Uterus (tissue), 4 donors: Measurements from ENCODE around the gene MAPK8IP1. TPM values are rescaled to one million over a fixed set of nuclear protein-coding genes. Genes with fewer than 3 reads are reported as not detected.

Experiments used
- DNase-seq, 2 donors: peaks; one replicate each; pipeline ENCODE4 v3.0.0-alpha.2; 2019 to 2020
- H3K27ac ChIP-seq, 2 donors: fragments of 200-600 bp; sonication (generic); 1 replicate in 1 of 2; 2 replicates in 1 of 2; pipeline ENCODE4 v1.5.1; 2016 to 2018
- H3K27me3 ChIP-seq, 2 donors: fragments of 200-600 bp; sonication (generic); one replicate each; pipeline ENCODE4 v1.5.1; 2018 to 2019; ENCODE audit warnings: control low read depth in 1 of 2
- H3K36me3 ChIP-seq, 2 donors: fragments of 200-600 bp; sonication (generic); one replicate each; pipeline ENCODE4 v1.5.1; 2019; ENCODE audit warnings: control low read depth in 1 of 2
- H3K4me1 ChIP-seq, 2 donors: fragments of 200-600 bp; sonication (generic); one replicate each; pipeline ENCODE4 v1.5.1; 2018 to 2019; ENCODE audit warnings: control low read depth in 1 of 2
- H3K4me3 ChIP-seq, 2 donors: fragments of 200-600 bp; sonication (generic); 1 replicate in 1 of 2; 2 replicates in 1 of 2; pipeline ENCODE4 v1.5.1; 2018 to 2019; ENCODE audit warnings: mild to moderate bottlenecking in 1 of 2
- H3K9me3 ChIP-seq, 2 donors: fragments of 200-600 bp; sonication (generic); one replicate each; pipeline ENCODE4 v1.5.1; 2019; ENCODE audit warnings: control low read depth in 1 of 2
- POLR2A ChIP-seq, 2 donors: fragments of 450-650 bp; IDR thresholded peaks; one replicate each; pipeline ENCODE4 v1.6.1; 2016; ENCODE audit warnings: antibody characterized with exemption in 2 of 2, mild to moderate bottlenecking in 1 of 2, moderate library complexity in 1 of 2
- intact Hi-C: fragments of 100-400 bp; cut with DNase I; formaldehyde crosslinking; loops from one replicate; pipeline ENCODE4 v1.15.1; 2023; ENCODE audit warnings: low total_unique reads
- total RNA-seq, 4 donors: library from RNA; depleted of rRNA in 3 of 4; stranded (reverse); fragments of >200 nt in 3 of 4; gene quantifications; one replicate each; pipeline versions ENCODE4 v1.1.0 to v1.2.4, GENCODE V29; 2014 to 2023
- TF ChIP-seq, protein P1 (sequence below), 4 experiments: fragments of 200-600 bp in 2 of 4; fragments of 450-650 bp in 2 of 4; sonication (generic) in 2 of 4; IDR thresholded peaks; one replicate each; pipeline ENCODE4 v1.5.1; 2016 to 2019; ENCODE audit warnings: antibody characterized with exemption in 4 of 4, mild to moderate bottlenecking in 2 of 4, moderate library complexity in 1 of 4
- donor health status: DM: yes; HTN: yes; CAD: no.

Gene MAPK8IP1
- total RNA-seq, 4 donors from 2014 or later = 2.1 to 29.9 (median 20.0) TPM

DNA sequence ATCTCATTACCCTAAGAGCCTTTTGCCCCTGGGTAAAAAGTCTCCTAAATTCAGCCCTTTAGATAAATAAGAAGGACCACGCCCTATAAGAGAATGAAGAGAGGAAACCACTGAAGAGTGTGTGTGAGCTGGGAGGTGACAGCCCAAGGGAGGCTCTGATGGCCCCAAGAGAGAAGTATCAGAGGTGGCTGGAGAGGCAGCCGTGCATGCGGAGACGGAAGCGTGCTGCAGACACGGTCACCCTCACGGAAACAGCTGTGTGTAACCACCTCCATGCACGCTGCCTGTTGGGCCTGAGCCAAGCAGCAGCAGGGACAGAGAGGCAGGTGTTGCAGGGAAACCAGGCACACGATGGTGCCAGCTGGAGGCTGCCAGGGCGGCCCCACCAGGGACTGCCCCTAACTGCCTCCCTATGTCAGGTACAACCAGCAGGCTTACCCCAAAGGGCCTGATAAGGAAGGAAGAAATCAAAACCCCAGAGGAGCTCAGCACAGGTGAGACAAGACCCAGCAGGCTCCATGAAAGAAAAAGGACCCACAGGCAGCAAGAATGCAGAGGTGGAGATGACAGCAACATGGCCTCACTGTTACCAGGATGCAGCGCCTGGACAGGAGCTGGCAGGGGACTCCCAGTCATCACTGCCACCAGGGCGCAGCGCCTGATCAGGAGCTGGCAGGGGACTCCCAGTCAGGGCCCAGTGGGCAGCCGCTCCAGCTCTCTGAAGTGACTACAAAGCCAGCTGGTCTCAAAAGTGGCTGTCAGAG is 44.8 kb downstream of the MAPK8IP1 start:
- intact Hi-C loops = no loop called here

DNA sequence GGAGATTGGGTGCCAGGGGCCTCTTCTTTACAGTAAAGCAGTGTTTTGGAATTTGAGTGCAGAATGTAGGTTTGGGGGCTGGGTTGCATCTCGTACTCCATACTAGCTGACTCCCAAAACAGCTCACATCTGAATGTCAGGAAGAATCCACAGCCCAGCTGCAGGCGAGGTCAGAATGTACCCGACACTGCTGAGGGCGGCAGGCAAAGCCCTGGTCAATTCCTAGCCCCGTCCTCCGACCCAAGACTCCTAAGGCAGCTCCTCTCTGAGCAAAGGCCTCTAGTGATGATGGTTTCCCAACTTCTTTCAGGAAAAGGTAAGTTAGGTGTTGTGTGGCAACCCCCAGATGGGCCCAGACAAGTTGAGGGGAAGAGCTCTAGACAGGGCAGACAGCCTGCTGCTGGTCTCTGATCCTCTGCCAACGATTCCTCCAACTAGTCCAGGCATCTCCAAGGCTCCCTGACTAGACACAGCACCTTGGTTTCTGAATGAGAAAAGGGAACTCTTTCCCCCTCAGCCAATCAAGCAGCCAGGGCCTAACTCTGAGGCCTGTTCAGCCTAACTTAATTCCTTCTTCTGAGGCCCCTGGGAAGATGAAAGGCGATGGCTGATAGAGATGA is 45.6 kb downstream of the MAPK8IP1 start:
- Histone ChIP-seq H3K27ac (no peak overlapping the region), H3K9me3 (no peaks in the 10 kb centered on the region), H3K36me3 (no peaks in the 10 kb centered on the region), H3K4me1 (no peaks in the 10 kb centered on the region), H3K4me3 (no peak overlapping the region), H3K27me3 (no peaks in the 10 kb centered on the region)
- DNase-seq = no peak
- TF ChIP-seq, protein P1, sequence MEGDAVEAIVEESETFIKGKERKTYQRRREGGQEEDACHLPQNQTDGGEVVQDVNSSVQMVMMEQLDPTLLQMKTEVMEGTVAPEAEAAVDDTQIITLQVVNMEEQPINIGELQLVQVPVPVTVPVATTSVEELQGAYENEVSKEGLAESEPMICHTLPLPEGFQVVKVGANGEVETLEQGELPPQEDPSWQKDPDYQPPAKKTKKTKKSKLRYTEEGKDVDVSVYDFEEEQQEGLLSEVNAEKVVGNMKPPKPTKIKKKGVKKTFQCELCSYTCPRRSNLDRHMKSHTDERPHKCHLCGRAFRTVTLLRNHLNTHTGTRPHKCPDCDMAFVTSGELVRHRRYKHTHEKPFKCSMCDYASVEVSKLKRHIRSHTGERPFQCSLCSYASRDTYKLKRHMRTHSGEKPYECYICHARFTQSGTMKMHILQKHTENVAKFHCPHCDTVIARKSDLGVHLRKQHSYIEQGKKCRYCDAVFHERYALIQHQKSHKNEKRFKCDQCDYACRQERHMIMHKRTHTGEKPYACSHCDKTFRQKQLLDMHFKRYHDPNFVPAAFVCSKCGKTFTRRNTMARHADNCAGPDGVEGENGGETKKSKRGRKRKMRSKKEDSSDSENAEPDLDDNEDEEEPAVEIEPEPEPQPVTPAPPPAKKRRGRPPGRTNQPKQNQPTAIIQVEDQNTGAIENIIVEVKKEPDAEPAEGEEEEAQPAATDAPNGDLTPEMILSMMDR (IDR thresholded peaks at IDR 0.05) = no peak
- no peak for TF ChIP-seq POLR2A (IDR thresholded peaks at IDR 0.05)
- intact Hi-C loops = no loop called here

More for the DNA sequence above, 44.8 kb downstream of the MAPK8IP1 start:
- H3K36me3 ChIP-seq = no peaks in the 10 kb centered on the region
- TF ChIP-seq, protein P1 (IDR thresholded peaks at IDR 0.05) = no peak
- no peak for TF ChIP-seq POLR2A (IDR thresholded peaks at IDR 0.05)
- H3K27me3 ChIP-seq = no peaks in the 10 kb centered on the region
- no peaks in the 10 kb centered on the region for H3K9me3 ChIP-seq
- DNase-seq = no peak
- H3K27ac ChIP-seq = no peak overlapping the region
- H3K4me3 ChIP-seq = no peak overlapping the region
- H3K4me1 ChIP-seq = no peaks in the 10 kb centered on the region

DNA sequence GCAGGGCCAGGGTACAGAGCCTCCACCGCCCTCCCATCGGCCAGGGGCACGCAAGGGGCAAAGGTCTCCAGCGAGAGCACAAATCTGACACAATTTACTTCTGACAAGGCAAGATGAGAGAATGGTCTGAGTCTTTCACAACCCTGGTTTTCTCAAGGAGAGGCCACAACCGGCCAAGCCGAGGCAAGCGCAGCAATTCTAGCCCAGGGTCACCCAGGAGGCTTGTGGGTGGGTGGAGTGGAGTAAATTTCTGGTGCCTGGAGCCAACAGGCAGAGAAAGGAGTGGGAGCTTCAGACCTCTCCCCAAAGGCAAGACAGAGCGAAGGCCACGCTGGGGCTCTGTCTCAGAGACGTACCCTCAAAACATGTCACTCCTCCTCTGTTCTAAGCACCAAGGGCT is 46.3 kb downstream of the MAPK8IP1 start:
- Histone ChIP-seq H3K27me3 (no peaks in the 10 kb centered on the region), H3K36me3 (no peaks in the 10 kb centered on the region), H3K9me3 (no peaks in the 10 kb centered on the region), H3K4me3 (no peak overlapping the region), H3K27ac (no peak overlapping the region), H3K4me1 (no peaks in the 10 kb centered on the region)
- no peak for DNase-seq
- TF ChIP-seq, protein P1 (IDR thresholded peaks at IDR 0.05) = no peak
- TF ChIP-seq POLR2A (IDR thresholded peaks at IDR 0.05) = no peak
- intact Hi-C loops = no loop called here

- no peaks in the 10 kb centered on the region for H3K9me3 ChIP-seq
- TF ChIP-seq, protein P1 (IDR thresholded peaks at IDR 0.05) = no peak
- no peak for TF ChIP-seq POLR2A (IDR thresholded peaks at IDR 0.05)
- H3K27ac ChIP-seq = no peak overlapping the region
- H3K4me1 ChIP-seq = no peaks in the 10 kb centered on the region
- DNase-seq = no peak
- H3K27me3 ChIP-seq = no peaks in the 10 kb centered on the region
- no peaks in the 10 kb centered on the region for H3K36me3 ChIP-seq
- intact Hi-C loops = no loop called here
- H3K4me3 ChIP-seq = no peak overlapping the region
Measured at GRCh38 chr11:45932217-45932616, 46.8 kb downstream of the MAPK8IP1 start.

- H3K9me3 ChIP-seq = no peaks in the 10 kb centered on the region
- no peaks in the 10 kb centered on the region for H3K27me3 ChIP-seq
- TF ChIP-seq POLR2A (IDR thresholded peaks at IDR 0.05) = no peak
- TF ChIP-seq, protein P1 (IDR thresholded peaks at IDR 0.05) = no peak
- H3K36me3 ChIP-seq = no peaks in the 10 kb centered on the region
- H3K4me1 ChIP-seq = no peaks in the 10 kb centered on the region
- no peak for DNase-seq
- intact Hi-C loops = no loop called here
- H3K4me3 ChIP-seq = no peak overlapping the region
- H3K27ac ChIP-seq = no peak overlapping the region
Measured at GRCh38 chr11:45933131-45933831, 47.8 kb downstream of the MAPK8IP1 start.
